GM12878 (cell line): ENCODE data around the gene NHEJ1.

ENCODE experiments used
- ATF3 ChIP-seq: IDR thresholded peaks from 2 replicates; pipeline ENCODE4 v1.6.1; 2011; ENCODE audit warnings: low read depth, mild to moderate bottlenecking, low read length, moderate library complexity, borderline replicate concordance; ENCODE audit errors: extremely low read depth
- ESRRA ChIP-seq: IDR thresholded peaks from 2 replicates; pipeline ENCODE4 v1.6.1; 2012; ENCODE audit warnings: mild to moderate bottlenecking, low read length, improper control_type of control experiment
- EZH2 ChIP-seq: IDR thresholded peaks from 2 replicates; pipeline ENCODE4 v1.6.1; 2012; ENCODE audit warnings: low read depth, mild to moderate bottlenecking, control low read depth, inconsistent platforms, low read length, borderline replicate concordance; ENCODE audit not compliant: control insufficient read depth
- NFYB ChIP-seq: IDR thresholded peaks from 2 replicates; pipeline ENCODE4 v1.6.1; 2011; ENCODE audit warnings: low read depth, mild to moderate bottlenecking, low read length, improper control_type of control experiment, moderate library complexity; ENCODE audit not compliant: insufficient read depth
- POLR2A ChIP-seq: IDR thresholded peaks from 2 replicates; pipeline ENCODE4 v1.6.1; 2011; ENCODE audit warnings: low read depth, mild to moderate bottlenecking, low read length
- RAD21 ChIP-seq: IDR thresholded peaks from 2 replicates; pipeline ENCODE4 v1.6.1; 2011; ENCODE audit warnings: mild to moderate bottlenecking, low read depth, low read length, moderate library complexity; ENCODE audit not compliant: insufficient read depth
- SMAD5 ChIP-seq: IDR thresholded peaks from 2 replicates; pipeline ENCODE4 v1.6.1; 2016; ENCODE audit warnings: antibody characterized with exemption, low read depth
- SREBF2 ChIP-seq: IDR thresholded peaks from 2 replicates; pipeline ENCODE4 v1.6.1; 2012; ENCODE audit warnings: mild to moderate bottlenecking, low read length
- TAF1 ChIP-seq: IDR thresholded peaks from 2 replicates; pipeline ENCODE4 v1.6.1; 2011; ENCODE audit warnings: mild to moderate bottlenecking, low read depth, low read length, borderline replicate concordance
- TCF12 ChIP-seq: IDR thresholded peaks from 2 replicates; pipeline ENCODE4 v1.6.1; 2011; ENCODE audit warnings: low read depth, mild to moderate bottlenecking, low read length
- ZNF207 ChIP-seq: fragments of 450-650 bp; IDR thresholded peaks from 2 replicates; pipeline ENCODE4 v1.6.1; 2014; ENCODE audit warnings: antibody characterized with exemption, mild to moderate bottlenecking, borderline replicate concordance
- ZNF274 ChIP-seq: IDR thresholded peaks from one replicate; pipeline ENCODE4 v1.8.0; 2011; ENCODE audit not compliant: insufficient read length, insufficient read depth
- TF ChIP-seq, protein P1 (sequence below): IDR thresholded peaks from 2 replicates; pipeline ENCODE4 v1.6.1; 2012; ENCODE audit warnings: low read depth, low read length, improper control_type of control experiment
- TF ChIP-seq, protein P2 (sequence below), 3 experiments: IDR thresholded peaks in 2 of 3; conservative IDR thresholded peaks in 1 of 3; 2 replicates each; pipeline ENCODE4 v1.5.1; 2011; ENCODE audit warnings: low read depth in 3 of 3, low read length in 3 of 3, mild to moderate bottlenecking in 3 of 3, control low read depth in 2 of 3, moderate library complexity in 2 of 3, inconsistent platforms in 1 of 3, mixed read lengths in 1 of 3; ENCODE audit not compliant: control insufficient read depth in 2 of 3, insufficient read depth in 1 of 3; ENCODE audit errors: extremely low read depth in 1 of 3

DNA sequence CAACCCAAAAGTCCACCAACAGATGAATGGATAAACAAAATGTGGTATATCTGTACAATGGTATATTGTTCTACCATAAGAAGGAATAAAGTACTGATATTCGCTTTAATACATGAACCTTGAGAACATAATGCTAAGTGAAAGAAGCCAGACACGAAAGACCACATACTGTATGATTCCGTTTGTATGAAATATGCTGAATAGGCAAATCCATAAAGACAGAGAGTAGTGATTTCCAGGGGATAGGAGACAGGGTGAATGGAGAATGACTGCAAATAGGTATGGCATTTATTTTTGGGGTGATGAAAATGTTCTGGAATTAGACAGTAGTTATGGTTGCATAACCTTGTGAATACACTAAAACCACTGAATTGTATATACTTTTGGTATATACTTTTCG is 71.3 kb downstream of the NHEJ1 start:
- TF ChIP-seq RAD21: no peak
- TF ChIP-seq SREBF2: no peak
- no peak for TF ChIP-seq TCF12
- TF ChIP-seq EZH2: no peak
- TF ChIP-seq ZNF207: no peak
- TF ChIP-seq, protein P1, sequence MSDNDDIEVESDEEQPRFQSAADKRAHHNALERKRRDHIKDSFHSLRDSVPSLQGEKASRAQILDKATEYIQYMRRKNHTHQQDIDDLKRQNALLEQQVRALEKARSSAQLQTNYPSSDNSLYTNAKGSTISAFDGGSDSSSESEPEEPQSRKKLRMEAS: no peak
- no peak for TF ChIP-seq NFYB
- TF ChIP-seq, protein P2, sequence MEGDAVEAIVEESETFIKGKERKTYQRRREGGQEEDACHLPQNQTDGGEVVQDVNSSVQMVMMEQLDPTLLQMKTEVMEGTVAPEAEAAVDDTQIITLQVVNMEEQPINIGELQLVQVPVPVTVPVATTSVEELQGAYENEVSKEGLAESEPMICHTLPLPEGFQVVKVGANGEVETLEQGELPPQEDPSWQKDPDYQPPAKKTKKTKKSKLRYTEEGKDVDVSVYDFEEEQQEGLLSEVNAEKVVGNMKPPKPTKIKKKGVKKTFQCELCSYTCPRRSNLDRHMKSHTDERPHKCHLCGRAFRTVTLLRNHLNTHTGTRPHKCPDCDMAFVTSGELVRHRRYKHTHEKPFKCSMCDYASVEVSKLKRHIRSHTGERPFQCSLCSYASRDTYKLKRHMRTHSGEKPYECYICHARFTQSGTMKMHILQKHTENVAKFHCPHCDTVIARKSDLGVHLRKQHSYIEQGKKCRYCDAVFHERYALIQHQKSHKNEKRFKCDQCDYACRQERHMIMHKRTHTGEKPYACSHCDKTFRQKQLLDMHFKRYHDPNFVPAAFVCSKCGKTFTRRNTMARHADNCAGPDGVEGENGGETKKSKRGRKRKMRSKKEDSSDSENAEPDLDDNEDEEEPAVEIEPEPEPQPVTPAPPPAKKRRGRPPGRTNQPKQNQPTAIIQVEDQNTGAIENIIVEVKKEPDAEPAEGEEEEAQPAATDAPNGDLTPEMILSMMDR (IDR thresholded peaks at IDR 0.05 in 2 of 3, conservative IDR thresholded peaks at IDR 0.05 in 1 of 3; ENCODE audit: control insufficient read depth in 2 of 3, extremely low read depth in 1 of 3, insufficient read depth in 1 of 3, low read depth in 3 of 3, low read length in 3 of 3): no peak
- no peak for TF ChIP-seq TAF1
- no peak for TF ChIP-seq SMAD5
- TF ChIP-seq ATF3: no peak
- TF ChIP-seq ESRRA: no peak
- no peak for TF ChIP-seq ZNF274
- no peak for TF ChIP-seq POLR2A
